GM21447 (cell line): ENCODE data around the gene BARD1.
A peak's percentile ranks its signal among the peaks of the same experiment; 100 is the strongest.

Source experiments
- ATAC-seq: cut with Tn5 transposase; IDR thresholded peaks from one replicate; pipeline ENCODE4 v1.9.1; 2021; ENCODE audit not compliant: unreplicated experiment

The BARD1 gene

DNA sequence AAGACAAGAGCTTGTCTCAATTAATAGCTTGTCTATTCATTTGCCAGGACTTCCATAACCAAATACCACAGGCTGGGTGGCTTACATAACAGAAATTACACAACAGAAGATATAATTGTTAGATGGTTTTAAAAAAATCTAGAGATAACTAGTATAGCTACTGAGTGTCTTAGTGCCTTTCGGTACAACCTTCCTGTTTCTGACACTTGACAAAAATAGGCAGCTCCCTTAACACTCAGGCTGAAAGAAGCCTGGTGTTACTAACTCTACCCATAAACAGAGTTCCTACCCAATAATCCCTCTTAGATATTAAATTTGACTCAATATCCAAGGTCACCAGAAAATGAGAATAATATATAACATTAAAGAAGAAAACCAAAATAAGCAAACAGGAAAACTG, 129.7 kb downstream of the BARD1 start:
- ATAC-seq, result peak; percentile 46

DNA sequence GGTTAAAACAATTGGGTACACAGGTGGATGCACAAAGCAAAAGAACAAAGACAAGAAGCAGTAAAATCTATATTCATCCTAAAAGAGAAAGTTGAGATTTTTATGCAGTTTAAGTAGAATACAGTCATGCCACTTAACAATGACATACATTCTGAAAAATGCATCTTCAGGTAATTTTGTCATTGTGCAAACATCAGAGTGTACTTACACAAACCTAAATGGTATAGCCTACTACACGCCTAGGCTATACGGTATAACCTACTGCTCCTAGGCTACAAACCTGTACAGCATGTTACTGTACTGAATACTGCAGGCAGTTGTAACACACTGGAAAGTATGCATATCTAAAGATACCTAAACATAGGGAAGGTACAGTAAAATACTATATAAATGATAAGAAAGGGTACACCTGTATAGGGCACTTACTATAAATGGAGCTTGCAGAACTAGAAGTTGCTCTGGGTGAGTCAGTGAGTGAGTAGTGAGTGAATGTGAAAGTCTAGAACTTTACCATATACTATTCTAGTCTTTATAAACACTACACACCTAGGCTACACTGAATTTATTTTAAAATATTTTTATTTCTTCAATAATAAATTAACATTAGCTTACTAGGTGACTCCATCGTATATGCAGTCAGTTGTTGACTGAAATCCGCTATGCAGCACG, 132.9 kb downstream of the BARD1 start:
- no peak for ATAC-seq
